OCI-LY3 (cell line): ENCODE data around the gene SOX1.

Source experiments
- H2AFZ ChIP-seq: fragments of 200-600, 300-600 bp; shearing (Covaris generic); 2 replicates; pipeline ENCODE4 v1.6.0; 2014; ENCODE audit warnings: antibody characterized with exemption, low read depth, low read length
- H3K27ac ChIP-seq: fragments of 200-600, 300-600 bp; sonication (generic); 2 replicates; pipeline ENCODE4 v1.5.1; 2014; ENCODE audit warnings: mild to moderate bottlenecking, low read length, moderate library complexity, mixed read lengths
- H3K27me3 ChIP-seq: fragments of 200-600, 300-600 bp; sonication (generic); 2 replicates; pipeline ENCODE4 v1.6.1; 2014; ENCODE audit warnings: low read depth, low read length, mixed read lengths
- H3K36me3 ChIP-seq: fragments of 200-600, 300-600 bp; sonication (generic); replicated peaks from 2 replicates; pipeline ENCODE3; 2014; ENCODE audit warnings: low read depth, low read length, mixed read lengths
- H3K4me1 ChIP-seq: fragments of 300-600, 200-600 bp; sonication (generic); 2 replicates; pipeline ENCODE4 v1.6.1; 2014; ENCODE audit warnings: low read length, mixed read lengths
- H3K4me2 ChIP-seq: fragments of 200-600, 300-600 bp; sonication (generic); 2 replicates; pipeline ENCODE4 v1.6.1; 2014; ENCODE audit warnings: low read length, mixed read lengths
- H3K4me3 ChIP-seq: fragments of 300-600, 200-600 bp; sonication (generic); 2 replicates; pipeline ENCODE4 v1.5.1; 2014; ENCODE audit warnings: antibody characterized with exemption, mild to moderate bottlenecking, low read length, moderate library complexity
- H3K79me2 ChIP-seq: fragments of 300-600, 200-600 bp; shearing (Covaris generic); 2 replicates; pipeline ENCODE4 v1.6.1; 2014; ENCODE audit warnings: mild to moderate bottlenecking, low read length, mixed read lengths
- H3K9ac ChIP-seq: fragments of 300-600, 200-600 bp; shearing (Covaris generic); 2 replicates; pipeline ENCODE4 v1.6.0; 2014; ENCODE audit warnings: mild to moderate bottlenecking, low read length, moderate library complexity
- H3K9me3 ChIP-seq: fragments of 200-600, 300-600 bp; shearing (Covaris generic); 2 replicates; pipeline ENCODE4 v1.6.1; 2014; ENCODE audit warnings: low read length, mixed read lengths; ENCODE audit not compliant: insufficient read depth
- H4K20me1 ChIP-seq: fragments of 200-600, 300-600 bp; sonication (generic); 2 replicates; pipeline ENCODE4 v1.6.1; 2016; ENCODE audit warnings: low read length, mixed read lengths; ENCODE audit not compliant: insufficient read depth
- EZH2phosphoT487 ChIP-seq: fragments of 200-600 bp; shearing (Covaris generic); IDR thresholded peaks from 2 replicates; pipeline ENCODE4 v1.6.1; 2018; ENCODE audit warnings: antibody characterized with exemption, mixed run types, low read depth
- TF ChIP-seq, protein P1 (sequence below): fragments of 200-600, 300-600 bp; sonication (generic); IDR thresholded peaks from 2 replicates; pipeline ENCODE4 v1.5.1; 2014; ENCODE audit warnings: antibody characterized with exemption, low read length, low read depth

The SOX1 gene

DNA sequence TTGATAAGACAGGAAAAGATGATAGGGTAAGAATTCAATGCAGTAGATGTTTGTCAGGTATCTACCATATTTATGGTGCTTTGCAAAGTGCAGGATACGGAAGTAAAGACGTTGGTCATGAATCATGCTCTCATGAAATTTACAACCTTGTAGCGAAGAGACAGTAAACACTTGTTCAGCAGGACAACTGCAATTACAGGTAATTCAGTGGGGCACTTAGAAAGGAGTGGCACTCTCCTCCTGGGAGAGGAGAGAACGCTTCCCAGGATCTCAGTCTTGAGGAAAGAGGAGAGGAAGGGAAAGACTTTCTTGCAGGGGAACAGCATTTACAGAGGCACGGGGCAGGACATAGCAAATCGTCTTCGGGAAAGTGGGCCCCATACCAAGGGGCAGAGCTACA lies 46.4 kb downstream of the SOX1 start:
- Histone ChIP-seq H2AFZ (no peak overlapping the region), H3K9ac (no peak overlapping the region), H3K4me1 (no peaks in the 10 kb centered on the region), H3K9me3 (no peaks in the 10 kb centered on the region; the same call in 1 of the 2 replicates), H3K4me3 (no peak overlapping the region), H3K79me2 (no peaks in the 10 kb centered on the region), H3K27ac (no peak overlapping the region), H3K36me3 (no peaks in the 10 kb centered on the region), H4K20me1 (no peaks in the 10 kb centered on the region), H3K27me3 (no peaks in the 10 kb centered on the region), H3K4me2 (no peak overlapping the region)
- TF ChIP-seq, protein P1, sequence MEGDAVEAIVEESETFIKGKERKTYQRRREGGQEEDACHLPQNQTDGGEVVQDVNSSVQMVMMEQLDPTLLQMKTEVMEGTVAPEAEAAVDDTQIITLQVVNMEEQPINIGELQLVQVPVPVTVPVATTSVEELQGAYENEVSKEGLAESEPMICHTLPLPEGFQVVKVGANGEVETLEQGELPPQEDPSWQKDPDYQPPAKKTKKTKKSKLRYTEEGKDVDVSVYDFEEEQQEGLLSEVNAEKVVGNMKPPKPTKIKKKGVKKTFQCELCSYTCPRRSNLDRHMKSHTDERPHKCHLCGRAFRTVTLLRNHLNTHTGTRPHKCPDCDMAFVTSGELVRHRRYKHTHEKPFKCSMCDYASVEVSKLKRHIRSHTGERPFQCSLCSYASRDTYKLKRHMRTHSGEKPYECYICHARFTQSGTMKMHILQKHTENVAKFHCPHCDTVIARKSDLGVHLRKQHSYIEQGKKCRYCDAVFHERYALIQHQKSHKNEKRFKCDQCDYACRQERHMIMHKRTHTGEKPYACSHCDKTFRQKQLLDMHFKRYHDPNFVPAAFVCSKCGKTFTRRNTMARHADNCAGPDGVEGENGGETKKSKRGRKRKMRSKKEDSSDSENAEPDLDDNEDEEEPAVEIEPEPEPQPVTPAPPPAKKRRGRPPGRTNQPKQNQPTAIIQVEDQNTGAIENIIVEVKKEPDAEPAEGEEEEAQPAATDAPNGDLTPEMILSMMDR, result no peak
- no peak for TF ChIP-seq EZH2phosphoT487

DNA sequence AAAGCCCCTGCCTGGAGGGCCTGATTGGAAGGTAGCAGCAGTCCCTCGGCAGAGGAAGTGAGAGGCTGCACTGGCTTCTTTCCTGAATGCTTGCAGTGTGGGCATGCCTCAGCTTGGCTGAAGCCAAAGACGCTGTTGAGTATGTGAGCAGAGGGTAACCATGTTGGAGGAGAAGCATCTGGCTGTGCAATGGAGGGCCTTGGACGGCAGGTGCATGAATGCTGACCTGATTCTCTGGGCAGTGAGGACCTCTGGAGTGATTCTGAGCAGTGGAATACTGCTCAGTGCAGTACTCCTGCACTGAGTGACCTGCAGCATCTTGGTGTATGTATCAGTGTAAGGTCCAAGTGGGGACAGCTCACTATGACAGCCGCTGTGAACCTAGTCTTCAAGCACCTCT lies 46.9 kb downstream of the SOX1 start:
- TF ChIP-seq, protein P1, result no peak
- TF ChIP-seq EZH2phosphoT487, result no peak
- Histone ChIP-seq H3K4me3 (no peak overlapping the region), H3K4me2 (no peak overlapping the region), H3K36me3 (no peaks in the 10 kb centered on the region), H2AFZ (no peak overlapping the region), H3K9ac (no peak overlapping the region), H3K27me3 (no peaks in the 10 kb centered on the region), H4K20me1 (no peaks in the 10 kb centered on the region), H3K79me2 (no peaks in the 10 kb centered on the region), H3K9me3 (no peaks in the 10 kb centered on the region; the same call in 1 of the 2 replicates), H3K27ac (no peak overlapping the region), H3K4me1 (no peaks in the 10 kb centered on the region)

DNA sequence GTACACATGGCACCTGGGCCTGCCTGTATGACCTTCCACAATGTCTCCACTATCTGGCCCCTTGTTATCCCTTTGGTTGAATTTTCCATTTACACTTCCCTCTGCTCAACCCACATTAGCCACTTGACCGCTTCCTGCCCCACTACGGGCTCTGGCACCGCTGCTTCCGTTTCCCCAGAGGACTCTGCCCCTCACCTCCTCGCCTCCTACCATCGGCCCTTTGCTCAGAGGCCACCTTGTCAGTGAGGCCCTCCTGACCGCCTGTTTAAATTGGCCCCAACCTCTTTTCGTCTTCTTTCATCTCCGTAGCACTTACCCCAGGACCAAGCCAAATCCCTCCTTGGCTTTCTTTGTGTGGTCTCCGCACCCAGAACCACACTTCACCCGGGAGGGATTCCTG lies 47.4 kb downstream of the SOX1 start:
- Histone ChIP-seq H3K4me2 (no peak overlapping the region), H3K36me3 (no peaks in the 10 kb centered on the region), H3K9ac (no peak overlapping the region), H4K20me1 (no peaks in the 10 kb centered on the region), H3K4me1 (no peaks in the 10 kb centered on the region), H3K9me3 (no peaks in the 10 kb centered on the region; the same call in 1 of the 2 replicates), H3K4me3 (no peak overlapping the region), H3K79me2 (no peaks in the 10 kb centered on the region), H3K27me3 (no peaks in the 10 kb centered on the region), H3K27ac (no peak overlapping the region), H2AFZ (no peak overlapping the region)
- TF ChIP-seq, protein P1, result no peak
- TF ChIP-seq EZH2phosphoT487, result no peak

DNA sequence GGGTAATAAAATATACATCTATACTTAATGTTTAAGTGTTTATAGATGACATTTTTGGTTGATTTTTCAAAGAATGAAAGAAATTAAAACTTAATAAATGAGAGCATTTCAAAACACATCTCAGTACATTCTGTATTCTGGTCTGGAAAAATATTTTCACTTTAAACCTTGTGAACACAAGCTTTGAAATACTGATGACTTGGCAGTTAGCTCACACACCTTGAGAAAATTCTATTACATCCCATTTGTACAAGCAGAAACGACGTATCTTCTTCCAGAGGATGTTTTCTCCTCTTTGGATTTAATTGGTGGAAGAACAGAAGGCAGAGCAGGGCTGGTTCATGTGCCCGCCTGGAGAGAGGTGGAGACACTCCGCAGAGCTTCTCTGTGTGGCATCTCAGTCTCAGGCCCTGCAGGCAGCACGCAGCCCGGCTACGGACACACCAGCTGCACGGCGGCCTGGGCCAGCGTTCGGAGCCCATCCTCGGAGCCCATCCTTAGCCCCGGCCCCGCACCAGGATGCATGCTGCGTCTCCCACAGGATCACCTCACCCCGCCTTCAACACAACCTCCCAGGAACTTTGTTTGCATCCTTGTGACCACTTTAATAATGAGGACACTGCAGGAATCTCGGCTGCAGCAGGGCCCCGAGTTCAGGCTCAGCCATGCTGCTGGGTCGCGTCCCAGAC lies 48.6 kb downstream of the SOX1 start:
- Histone ChIP-seq H3K36me3 (no peaks in the 10 kb centered on the region), H3K27ac (no peak overlapping the region), H3K27me3 (no peaks in the 10 kb centered on the region), H3K9me3 (no peaks in the 10 kb centered on the region; the same call in 1 of the 2 replicates), H3K4me1 (no peaks in the 10 kb centered on the region), H4K20me1 (no peaks in the 10 kb centered on the region), H3K4me3 (no peak overlapping the region), H3K79me2 (no peaks in the 10 kb centered on the region), H3K4me2 (no peak overlapping the region), H2AFZ (no peak overlapping the region), H3K9ac (no peak overlapping the region)
- TF ChIP-seq, protein P1, result no peak
